DND-41 (cell line): Measurements from ENCODE around the gene NAPEPLD.

Experiments
- CTCF ChIP-seq: IDR thresholded peaks from 2 replicates; pipeline ENCODE4 v1.5.1; 2012; ENCODE audit warnings: borderline replicate concordance, low read length, moderate library complexity, mild to moderate bottlenecking; ENCODE audit not compliant: poor library complexity, severe bottlenecking; ENCODE audit errors: extremely low read depth
- EZH2 ChIP-seq: IDR thresholded peaks from 3 replicates; pipeline ENCODE4 v1.6.1; 2012; ENCODE audit warnings: borderline replicate concordance, low read depth, mild to moderate bottlenecking, moderate library complexity, low read length, inconsistent platforms; ENCODE audit not compliant: severe bottlenecking

- peak; percentile 30 for TF ChIP-seq CTCF
- TF ChIP-seq EZH2: no peak
Observed at GRCh38 chr7:103074519-103075336, 74.2 kb downstream of the NAPEPLD start, which contains the start of the genes ARMC10 and FBXL13.
